Stimulated activated CD4-positive, alpha-beta T cell treated with anti-CD3 and anti-CD28 coated beads, TNF-alpha, amount 100 ng/mL, for 24 hours (primary cell): ENCODE data around the gene IL4R.
"Not testable (repeated sequence)": the region's sequence is repeated elsewhere in the genome, so short reads cannot be mapped to it uniquely, and the experiment has no call there.

Source experiments
- DNase-seq, 3 experiments: peaks; one replicate each; pipeline ENCODE4 v3.0.0-alpha.2; 2020; ENCODE audit warnings: low read depth in 3 of 3

IL4R gene

DNA sequence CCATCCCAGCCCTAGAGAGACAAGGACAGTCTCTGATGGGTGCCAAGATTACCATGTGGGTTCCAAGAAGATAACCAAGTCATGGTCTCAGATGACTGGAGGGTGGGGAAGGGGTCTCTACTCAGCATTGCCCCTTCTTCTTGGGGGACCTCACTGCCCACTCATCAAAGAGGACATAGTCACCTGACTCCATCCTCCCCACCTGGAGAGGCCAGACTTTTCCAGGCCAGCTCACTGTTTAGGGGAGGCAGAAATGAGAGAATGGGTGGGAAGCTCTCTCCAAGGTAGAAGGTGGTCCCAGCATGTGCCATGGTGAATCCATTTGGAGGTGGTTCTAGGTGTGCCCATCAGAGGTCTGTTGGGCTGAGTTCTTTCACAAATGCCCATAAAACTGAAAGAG lies 67.5 kb downstream of the IL4R start:
- no peak for DNase-seq

DNA sequence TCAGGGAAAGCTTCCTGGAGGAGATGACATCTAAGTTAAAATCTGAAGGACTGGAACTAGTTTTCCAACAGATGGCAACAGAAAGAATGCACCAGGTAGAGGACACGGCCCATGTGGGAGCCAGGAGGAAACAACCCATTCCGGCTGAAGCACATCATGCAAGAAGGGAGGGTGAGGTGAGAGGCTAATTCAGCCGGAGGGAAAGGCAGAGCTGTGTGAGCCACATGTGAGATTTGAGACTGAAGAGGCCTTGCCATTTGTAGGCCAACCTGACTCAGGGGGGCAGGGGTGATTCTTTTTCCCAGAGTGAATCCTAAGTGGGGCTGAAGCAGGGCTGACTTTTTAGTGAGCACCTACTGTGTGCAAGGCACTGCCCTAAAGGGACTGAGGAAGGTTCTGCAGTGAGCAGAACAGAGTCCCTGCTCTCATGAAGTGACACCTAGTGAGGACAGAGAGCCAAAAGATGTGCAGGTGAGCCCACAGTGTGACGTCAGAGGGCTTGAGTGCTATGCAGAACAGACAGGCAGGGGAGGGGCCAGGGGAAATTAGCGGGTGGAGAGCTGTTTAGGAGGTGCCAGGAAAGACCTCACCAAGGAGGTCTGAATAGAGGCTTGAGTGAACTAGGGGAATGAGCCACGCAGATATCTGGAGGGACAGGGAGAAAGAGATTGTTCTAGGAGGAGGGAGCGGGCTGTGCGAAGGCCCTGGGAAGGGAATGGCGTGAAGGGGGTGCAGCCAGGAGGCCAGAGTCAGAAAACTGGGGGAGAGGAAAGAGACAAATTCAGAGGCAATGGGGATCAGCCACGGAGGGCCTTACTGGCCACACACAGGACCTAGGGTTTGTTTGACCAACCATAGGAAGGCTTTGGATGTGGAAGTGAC lies 68.4 kb downstream of the IL4R start:
- no peak for DNase-seq

DNA sequence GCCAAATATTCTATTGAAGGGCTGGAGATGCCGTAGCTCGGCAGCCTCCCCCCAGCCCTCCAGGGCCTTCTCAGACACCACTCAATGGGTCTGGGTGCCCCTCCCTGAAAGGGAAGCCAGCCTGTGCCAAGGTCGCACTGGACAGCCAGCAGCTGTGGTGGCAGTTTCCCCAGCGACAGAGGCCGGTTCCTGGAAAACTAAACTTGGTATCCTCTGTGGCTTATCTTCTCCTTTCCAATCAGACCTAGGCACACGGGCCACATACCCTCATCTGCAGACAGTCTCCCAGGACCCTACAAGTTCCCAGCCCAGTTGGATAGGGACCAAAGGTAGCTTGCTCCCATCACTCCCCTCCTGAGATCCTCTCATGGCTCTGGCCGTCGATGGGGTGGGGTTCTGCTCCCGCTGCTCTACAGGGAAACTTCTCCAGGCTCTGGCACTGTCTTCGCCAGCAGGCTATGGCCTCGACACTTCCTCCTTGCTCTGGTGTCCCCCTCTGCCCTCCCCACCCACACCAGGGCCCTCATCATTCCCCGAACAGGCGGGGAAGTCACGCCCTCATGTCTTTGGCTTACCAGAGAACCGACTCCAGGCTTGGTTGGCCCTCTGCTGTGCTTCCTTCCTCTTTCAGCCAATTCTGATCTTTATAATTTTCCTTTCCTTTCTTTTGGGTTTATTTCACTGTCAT lies 69.9 kb downstream of the IL4R start:
- no peak for DNase-seq

DNA sequence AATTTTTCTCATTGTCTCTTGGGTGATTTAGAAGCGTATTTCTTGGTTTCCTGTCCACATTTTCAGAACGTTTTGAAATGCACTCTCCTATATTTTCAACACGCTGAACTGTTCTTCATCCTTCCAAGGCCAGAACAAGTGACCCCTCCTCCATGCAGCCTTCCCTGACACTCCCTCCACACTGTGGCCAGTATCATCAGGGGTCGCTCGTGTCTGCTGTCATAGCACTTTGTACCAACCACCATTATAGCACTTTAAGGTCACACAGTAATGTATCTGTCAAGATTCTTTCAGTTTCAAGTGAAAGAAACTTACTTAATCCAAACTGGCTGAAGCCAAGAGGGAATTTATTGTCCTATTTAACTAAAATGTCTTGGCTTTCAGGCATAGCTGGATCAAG lies 70.7 kb downstream of the IL4R start:
- no peak for DNase-seq

DNA sequence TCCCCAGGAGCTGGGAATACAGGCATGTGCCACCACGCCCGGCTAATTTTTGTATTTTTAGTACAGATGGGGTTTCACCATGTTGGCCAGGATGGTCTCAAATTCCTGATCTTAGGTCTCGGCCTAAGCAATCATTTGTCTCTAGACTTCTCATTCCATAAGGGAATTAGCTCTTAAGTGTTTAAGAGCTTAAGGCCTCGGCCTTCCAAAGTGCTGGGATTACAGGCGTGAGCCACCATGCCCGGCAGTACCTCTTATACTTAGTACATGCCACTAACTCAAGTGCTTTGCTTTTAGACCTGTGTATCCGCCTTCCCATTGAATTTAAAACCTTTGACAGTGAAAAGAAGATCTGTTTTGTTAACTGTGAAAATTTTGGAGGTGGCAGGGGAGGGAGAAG lies 71.6 kb downstream of the IL4R start:
- no peak for DNase-seq

DNA sequence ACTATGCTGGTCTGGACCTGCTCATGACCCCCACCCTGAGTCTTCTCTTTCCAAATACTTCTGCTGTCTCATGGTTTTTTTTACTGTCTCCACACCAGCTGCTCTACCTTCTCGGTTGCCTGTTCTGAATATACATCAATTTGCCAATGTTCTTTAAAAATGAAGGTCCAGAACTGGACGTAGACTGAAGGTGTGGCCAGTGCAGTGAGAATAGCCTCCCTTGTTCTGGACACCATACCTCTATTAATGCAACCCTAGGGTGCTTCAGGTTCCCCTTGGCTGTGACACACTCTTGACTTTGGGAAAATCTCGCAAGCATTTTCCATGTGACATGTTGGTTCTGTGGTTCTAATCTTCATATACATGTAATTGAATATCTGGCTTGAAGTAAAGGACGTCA lies 72.9 kb downstream of the IL4R start:
- no peak for DNase-seq

DNA sequence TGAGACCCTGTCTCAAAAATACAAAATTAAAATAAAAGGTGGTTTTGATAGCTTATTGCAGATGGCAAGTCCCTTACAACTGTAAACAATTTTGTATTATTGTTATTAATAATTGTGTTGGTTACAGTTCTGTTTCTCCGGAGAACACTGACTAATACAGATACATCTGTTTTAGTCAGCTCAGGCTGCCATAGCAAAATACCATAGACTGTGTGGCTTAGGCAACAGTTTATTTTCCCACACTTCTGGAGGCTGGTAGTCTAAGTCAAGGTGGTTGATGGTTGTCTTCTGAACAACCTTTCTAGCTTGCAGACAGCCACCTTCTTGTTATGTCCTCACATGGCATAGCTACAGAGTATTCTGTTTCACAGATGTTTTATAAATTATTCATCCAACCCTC lies 74.0 kb downstream of the IL4R start:
- no peak for DNase-seq

DNA sequence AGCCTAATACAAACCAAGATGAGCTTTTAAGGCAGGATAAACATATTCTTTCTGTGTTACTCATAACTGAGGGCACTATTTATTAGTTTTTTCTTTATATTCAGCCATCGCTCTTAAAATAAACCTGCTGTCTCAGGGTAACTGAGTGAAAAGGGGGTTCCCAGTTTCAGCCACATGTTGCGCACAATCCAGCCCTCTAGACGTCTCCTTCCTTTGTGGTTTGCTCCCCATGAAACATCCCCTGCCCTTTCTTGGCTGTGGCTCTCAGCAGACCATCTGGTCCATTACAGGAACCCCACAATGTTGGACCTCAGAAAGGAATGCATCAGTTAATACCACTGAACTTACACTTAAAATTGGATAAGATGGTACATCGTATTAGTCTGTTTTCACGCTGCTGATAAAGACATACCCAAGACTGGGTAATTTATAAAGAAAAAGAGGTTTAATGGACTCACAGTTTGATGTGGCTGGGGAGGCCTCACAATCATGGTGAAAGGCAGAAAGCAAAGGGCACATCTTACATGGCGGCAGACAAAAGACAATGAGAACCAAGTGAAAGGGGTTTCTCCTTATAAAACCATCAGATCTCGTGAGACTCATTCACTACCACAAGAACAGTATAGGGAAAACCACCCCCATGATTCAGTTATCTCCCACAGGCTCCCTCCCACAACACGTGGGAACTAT lies 75.6 kb downstream of the IL4R start:
- no peak for DNase-seq

DNA sequence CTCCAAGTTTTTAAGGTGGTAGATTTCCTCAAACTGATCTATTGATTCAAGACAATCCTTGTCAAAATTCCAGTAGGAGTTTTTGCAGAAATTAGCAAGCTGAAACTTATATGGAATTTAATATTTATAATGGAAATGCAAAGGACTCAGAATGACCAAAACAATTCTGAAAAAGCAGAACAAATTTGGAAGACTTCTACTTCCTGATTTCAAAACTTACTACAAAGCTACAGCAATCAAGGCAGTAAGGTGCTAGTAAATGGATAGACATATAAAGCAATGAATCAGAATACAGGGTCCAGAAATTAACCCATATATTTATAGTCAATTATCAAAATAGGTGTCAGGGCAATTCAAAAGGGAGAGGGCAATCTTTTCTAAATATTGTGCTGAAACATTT lies 76.4 kb downstream of the IL4R start:
- DNase-seq = no peak

DNA sequence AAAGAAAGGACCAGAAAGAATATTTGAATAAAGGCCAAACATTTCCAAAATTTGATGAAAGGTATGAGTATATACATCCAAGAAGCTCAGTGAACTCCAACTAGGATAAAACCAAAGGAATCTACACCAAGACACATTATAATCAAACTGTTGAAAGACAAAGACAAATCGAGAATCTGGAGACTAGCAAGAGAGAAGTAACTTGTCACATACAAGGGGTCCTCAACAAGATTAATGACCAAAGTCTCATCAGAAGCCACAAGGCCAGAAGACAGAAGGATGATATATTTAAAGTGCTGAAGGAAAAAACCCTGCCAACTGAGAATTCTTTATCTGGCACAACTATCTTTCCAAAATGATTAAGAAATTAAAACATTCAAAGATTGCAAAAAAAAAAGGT lies 78.9 kb downstream of the IL4R start:
- DNase-seq = no peak

DNA sequence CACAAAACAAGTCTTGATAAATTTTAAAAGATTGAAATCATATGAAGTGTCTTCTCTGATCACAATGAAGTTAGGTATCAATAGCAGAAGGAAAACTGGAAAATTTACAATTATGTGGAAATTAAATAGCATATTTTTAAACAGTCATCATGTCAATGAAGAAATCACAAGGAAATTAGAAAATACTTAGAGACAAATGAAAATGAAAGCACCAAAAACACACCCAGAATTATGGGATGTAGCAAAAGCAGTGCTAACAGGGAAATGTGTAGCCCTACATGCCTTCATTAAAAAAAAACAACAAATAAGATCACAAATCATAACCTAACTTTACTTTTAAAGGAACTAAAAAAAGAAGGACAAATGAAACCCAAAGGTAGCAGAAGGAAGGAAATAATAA lies 80.7 kb downstream of the IL4R start:
- no peak for DNase-seq

DNA sequence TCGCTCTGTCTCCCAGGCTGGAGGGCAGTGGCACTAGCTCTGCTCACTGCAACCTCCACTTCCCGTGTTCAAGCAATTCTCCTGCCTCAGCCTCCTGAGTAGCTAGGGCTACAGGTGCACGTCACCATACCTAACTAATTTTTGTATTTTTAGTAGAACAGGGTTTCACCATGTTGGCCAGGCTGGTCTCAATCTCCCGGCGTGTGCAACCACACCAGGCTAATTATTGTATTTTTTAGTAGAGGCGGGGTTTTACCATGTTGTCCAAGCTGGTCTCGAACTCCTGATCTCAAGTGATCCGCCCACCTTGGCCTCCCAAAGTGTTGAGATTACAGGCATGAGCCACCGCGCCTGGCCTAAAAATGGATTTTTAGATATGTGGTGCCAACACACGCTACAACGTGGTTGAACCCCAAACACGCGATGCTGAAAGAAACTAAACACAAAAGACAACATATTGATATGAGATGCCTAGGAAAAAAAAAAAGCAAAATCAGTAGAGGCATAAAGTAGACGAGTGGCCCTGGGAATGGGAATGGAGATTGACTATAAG lies 84.6 kb downstream of the IL4R start:
- not testable (repeated sequence) for DNase-seq

DNA sequence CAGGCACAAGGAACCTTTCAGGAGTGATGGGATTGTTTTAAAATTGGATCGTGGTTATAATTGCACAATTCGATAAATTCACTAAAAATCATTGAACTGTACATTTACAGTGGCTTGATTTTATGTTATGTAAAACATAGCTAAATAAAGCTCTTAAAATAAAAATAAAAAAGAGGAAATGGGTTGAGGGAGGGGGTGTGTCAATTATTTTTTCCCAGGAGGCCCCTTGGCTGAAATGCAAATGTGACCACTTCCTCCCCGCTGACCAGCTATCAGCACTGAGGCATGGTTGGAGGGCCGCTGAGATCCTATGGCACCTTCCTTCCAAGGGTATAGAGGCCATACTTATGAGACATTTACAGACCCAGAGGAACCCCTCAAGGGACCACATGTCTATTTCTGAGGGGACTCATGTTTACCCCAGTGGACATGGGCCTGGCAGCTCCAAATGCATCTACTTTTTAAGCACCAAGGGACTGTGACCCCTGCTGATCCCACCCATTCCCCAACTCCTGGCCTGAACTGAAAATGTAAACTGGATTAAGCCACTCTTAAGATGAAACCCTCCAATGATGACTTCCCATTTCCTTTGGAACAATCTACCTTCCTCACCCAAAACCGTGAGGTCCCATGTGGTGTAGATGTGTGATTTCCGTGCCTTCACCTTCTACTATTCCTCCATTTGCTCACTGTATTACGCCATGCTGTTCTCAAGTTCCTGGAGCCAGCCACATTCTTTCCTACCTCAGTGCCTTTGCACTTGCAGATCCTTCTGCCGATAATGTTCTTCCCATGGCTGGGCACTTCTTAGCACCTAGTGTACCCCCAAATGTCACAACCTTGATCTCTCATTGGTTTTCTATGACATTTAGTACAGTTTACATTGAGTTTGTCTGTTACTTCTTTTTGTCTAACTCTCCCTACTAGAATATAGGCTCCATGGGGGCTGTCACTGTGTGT lies 85.4 kb downstream of the IL4R start:
- DNase-seq = no peak

DNA sequence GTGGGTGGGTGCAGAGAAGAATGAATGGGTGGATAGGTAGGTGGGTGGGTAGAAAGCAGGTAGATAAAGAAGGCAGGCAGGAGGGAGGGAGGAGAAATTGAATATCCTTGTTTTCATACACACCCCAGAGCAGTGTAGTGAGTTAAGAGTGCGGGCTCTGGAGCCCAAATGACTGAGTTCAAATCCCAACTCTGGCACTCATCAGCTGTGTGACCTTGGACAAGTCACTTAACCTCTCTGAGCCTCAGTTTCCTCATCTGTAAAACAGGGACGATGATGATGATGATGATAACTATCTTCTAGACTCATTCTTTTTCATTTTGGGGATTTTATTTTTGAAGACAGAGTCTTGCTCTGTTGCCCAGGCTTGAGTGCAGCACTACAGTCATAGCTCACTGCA lies 86.2 kb downstream of the IL4R start:
- DNase-seq = no peak

DNA sequence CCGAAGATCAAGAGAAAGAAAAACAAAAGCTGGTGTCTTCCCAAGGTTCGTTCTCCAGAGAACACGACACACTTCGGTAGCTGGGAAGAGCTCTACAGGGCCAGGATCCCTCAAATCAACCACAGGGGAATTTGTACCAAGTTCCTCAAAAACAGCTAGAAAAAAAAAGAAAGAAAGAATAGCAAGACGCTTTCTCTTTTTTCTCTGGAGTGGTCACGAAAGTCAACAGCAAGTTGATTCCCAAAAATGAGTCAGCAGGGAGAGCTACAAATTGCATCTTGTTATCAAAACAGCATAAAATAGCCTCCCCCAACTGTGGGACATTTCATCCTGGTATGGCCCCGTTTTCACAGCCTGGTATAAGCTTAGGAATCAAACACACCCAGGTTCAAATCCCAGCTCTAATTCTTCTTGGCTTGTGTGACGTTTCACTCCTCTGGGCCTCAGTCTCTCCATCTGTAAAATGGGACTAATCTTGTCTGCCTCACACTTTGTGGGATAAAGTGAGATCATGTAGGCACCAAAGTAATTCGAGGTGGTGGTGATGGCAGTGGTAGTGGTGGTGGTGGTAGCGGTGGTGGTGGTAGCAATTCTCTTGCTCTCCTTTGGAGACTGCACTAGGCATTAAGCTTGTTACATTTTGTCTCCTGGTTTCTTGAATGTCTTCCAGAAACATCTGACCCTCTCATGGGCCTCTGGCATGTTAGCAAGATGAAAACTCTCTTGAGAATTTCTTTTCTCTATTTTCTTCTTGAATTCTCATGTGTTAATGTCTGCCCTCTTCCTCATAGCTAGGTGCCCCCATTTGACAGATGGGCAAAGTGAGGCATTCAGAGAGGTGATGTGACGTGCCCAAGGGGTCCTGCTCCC lies 87.2 kb downstream of the IL4R start:
- DNase-seq = no peak

DNA sequence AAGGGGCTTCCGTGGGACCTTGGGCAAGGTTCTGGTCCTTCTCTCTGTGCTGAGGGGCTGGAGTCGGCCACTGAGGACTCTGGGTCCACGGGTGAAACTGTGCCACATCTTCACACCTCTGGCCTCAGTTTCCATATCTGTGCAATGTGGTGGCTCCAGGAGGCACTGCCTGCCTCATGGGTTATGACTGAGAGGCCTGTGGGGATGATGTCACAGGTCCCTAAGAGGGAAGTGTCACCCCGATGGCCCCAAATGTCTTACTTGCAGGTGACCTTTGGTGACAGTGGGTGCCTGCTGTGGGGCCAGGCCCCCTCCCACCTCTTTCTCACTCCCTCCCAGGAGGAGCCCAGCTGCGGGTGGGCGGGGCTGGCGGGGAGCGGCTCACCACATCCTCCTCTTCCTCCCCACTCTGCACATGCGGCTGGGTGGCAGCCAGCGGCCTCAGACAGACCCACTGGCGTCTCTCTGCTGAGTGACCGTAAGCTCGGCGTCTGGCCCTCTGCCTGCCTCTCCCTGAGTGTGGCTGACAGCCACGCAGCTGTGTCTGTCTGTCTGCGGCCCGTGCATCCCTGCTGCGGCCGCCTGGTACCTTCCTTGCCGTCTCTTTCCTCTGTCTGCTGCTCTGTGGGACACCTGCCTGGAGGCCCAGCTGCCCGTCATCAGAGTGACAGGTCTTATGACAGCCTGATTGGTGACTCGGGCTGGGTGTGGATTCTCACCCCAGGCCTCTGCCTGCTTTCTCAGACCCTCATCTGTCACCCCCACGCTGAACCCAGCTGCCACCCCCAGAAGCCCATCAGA lies 88.2 kb downstream of the IL4R start, which contains the start of gene IL21R:
TSS of gene IL21R (plus strand) at position 407 of the 801 bp plus-strand sequence. CDS start 27,898 bp downstream, outside the sequence.
- DNase-seq = peak; percentile 67 to 88 (median 71)

DNA sequence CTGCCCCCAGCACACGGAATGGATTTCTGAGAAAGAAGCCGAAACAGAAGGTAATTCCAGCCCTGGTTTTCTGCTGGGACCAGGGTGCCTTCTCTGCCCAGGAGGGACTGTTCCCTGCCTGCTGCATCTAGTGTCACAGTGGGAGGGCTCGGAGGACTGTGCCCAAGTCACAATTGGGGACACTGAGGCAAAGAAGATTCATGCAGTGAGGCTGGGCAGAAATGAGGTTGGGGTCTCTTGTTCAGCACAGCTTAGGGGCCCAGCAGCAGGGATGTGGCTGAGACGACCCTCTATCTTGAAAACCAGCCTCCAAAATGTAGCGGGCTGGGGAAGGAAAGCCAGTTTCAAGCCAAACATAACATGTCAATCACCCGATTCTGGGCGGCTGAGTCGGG lies 88.8 kb downstream of the IL4R start:
- DNase-seq = no peak

DNA sequence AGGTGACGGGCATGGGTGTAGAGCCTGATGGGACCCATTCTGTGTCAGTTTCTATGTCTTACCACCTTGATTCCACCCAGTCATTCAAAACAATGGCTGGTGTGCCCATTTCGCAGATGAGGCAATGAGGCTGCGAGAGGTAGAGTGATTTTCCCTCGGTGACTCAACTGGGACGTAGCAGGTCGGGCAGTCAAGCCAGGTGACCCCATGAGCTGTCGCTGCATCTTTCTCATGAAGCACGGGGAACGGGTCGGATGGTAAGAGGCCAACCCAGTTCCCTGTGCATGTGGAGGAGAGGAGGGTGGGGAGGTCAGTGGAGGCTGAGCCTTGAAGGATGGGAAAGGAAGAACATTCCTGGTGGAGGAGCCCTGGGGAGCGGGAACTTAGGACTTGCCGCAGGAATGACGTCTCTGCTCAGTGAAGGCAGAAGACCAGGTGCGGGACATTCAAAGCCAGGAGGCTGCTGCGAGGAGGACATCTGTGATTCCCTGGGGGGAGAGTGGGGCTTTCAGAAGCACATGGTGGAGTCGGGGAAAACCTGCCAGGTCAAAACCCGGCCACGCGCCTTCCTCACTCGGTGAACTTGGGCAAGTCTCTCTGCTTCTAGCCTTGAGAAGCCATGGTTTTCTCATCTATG lies 89.3 kb downstream of the IL4R start:
- DNase-seq = no peak

DNA sequence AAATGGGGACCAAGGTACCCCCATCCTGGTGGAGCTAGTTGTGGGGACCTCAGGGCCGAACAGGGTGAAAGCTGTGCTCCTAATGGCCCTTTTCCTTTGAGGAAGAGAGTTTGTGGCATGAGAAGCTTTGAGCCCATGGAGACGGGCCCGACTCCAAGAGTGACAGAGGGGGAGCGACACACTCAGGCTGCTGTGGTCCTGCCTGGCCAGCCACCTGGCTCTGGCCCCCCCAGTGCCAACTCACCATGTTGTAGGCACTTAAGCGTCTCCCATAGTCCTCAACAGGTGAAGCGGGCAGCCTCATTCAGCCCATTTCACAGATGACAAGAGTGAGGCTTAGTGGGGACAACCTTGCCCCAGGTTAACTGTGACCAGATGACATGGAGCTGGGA lies 89.8 kb downstream of the IL4R start:
- DNase-seq = no peak
